Measurements from ENCODE around the gene PACRGL. TPM values are rescaled to one million over a fixed set of nuclear protein-coding genes. Genes with fewer than 3 reads are reported as not detected.

Gene PACRGL
- total RNA-seq, 1 experiment from 2014 or later, result 34.9 TPM

DNA sequence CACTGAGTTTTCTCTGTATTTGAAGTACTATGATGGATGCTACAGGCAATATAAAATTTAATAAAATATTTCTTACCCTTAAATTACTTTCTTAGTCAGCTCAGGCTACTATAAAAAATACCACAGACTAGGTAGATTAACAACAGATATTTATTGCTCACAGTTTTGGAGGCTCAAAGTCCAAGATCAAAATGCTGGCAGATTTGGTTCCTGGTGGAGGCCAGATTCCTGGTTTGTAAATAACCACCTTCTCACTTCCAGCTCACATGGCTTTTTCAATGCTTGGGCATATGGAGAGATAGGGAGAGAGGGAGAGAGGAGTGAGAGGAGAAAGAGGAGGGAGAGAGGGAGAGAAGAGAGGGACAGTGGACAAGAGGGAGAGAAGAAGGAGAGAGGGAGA, 24.5 kb upstream of the PACRGL start:
- Histone ChIP-seq H3K36me3 (ENCODE audit: insufficient read depth, low read length, poor library complexity, severe bottlenecking) (no peaks in the 10 kb centered on the region), H3K4me3 (ENCODE audit: low read depth, low read length, poor library complexity, severe bottlenecking) (no peak overlapping the region), H3K27me3 (replicated peaks; ENCODE audit: insufficient read depth, low read depth, low read length, poor library complexity) (no peaks in the 10 kb centered on the region), H3K27ac (ENCODE audit: low read depth, low read length, poor library complexity, severe bottlenecking) (no peak overlapping the region), H3K9me3 (ENCODE audit: low read depth, low read length, poor library complexity, severe bottlenecking) (no peaks in the 10 kb centered on the region), H3K4me1 (ENCODE audit: insufficient read depth, low read length, poor library complexity, severe bottlenecking) (no peaks in the 10 kb centered on the region)
- ChIA-PET CTCF (interaction anchor here (0.6 kb wide), 1 partner anchor 8 kb away, joined by 6 read pairs; no protein-coding TSS in a partner anchor), POLR2A (ENCODE audit: low non-redundant PET) (no interaction called here)
- intact Hi-C loops (cut with micrococcal nuclease; ENCODE audit: unreplicated experiment), result no loop called here
- BruUV-seq (replicated peaks), result no TSS peak
- TF ChIP-seq, protein P1, sequence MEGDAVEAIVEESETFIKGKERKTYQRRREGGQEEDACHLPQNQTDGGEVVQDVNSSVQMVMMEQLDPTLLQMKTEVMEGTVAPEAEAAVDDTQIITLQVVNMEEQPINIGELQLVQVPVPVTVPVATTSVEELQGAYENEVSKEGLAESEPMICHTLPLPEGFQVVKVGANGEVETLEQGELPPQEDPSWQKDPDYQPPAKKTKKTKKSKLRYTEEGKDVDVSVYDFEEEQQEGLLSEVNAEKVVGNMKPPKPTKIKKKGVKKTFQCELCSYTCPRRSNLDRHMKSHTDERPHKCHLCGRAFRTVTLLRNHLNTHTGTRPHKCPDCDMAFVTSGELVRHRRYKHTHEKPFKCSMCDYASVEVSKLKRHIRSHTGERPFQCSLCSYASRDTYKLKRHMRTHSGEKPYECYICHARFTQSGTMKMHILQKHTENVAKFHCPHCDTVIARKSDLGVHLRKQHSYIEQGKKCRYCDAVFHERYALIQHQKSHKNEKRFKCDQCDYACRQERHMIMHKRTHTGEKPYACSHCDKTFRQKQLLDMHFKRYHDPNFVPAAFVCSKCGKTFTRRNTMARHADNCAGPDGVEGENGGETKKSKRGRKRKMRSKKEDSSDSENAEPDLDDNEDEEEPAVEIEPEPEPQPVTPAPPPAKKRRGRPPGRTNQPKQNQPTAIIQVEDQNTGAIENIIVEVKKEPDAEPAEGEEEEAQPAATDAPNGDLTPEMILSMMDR (conservative IDR thresholded peaks at IDR 0.05; ENCODE audit: low read depth, low read length), result no peak
- no peak for TF ChIP-seq EZH2 (IDR thresholded peaks at IDR 0.05; ENCODE audit: borderline replicate concordance, low read depth, low read length, poor library complexity, severe bottlenecking)
- DNase-seq (ENCODE audit: low spot score), result no peak

DNA sequence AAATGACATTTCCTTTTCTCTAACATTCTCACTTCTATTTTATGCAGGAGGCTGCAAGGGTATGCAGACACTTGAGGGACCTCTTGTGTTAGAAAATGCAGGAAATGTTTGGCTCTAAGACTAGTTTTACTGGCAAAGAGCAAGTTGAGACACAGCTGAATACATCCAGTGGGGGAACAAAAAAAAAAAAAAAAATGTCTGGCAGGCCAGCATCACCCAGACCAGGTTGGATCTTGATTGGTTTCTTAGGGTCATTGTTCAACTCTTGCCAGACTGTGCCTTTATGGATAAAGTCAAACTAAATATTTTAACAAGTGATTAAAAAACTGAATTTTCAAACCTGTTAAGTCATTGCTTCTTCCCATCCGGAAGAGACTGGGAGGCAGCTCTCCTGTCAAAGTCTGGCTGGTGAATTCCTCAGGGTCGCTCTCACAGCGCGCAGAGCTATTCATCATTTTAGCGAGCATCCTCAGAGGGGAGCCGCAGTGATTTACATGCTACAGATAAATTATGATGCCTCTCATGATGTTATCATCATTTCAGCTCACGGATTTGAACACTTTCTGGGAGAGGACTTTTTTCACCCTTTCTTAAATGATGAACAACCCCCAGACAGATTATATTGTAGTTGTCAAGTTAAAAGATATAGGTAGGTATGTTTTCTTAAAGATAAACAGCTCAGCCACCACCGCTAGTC, 23.6 kb upstream of the PACRGL start:
- DNase-seq (ENCODE audit: low spot score), result no peak
- BruUV-seq (replicated peaks), result no TSS peak
- no peaks in the 10 kb centered on the region for H3K4me1 ChIP-seq (ENCODE audit: insufficient read depth, low read length, poor library complexity, severe bottlenecking)
- TF ChIP-seq EZH2 (IDR thresholded peaks at IDR 0.05; ENCODE audit: borderline replicate concordance, low read depth, low read length, poor library complexity, severe bottlenecking), result no peak
- TF ChIP-seq, protein P1 (conservative IDR thresholded peaks at IDR 0.05; ENCODE audit: low read depth, low read length), result no peak
- intact Hi-C loops (cut with micrococcal nuclease; ENCODE audit: unreplicated experiment), result no loop called here
- CTCF ChIA-PET, result interaction anchor here (0.6 kb wide), 1 partner anchor 8 kb away, joined by 6 read pairs; no protein-coding TSS in a partner anchor
- H3K9me3 ChIP-seq (ENCODE audit: low read depth, low read length, poor library complexity, severe bottlenecking), result no peaks in the 10 kb centered on the region
- H3K27me3 ChIP-seq (replicated peaks; ENCODE audit: insufficient read depth, low read depth, low read length, poor library complexity), result no peaks in the 10 kb centered on the region
- POLR2A ChIA-PET (ENCODE audit: low non-redundant PET), result no interaction called here
- no peak overlapping the region for H3K4me3 ChIP-seq (ENCODE audit: low read depth, low read length, poor library complexity, severe bottlenecking)
- no peaks in the 10 kb centered on the region for H3K36me3 ChIP-seq (ENCODE audit: insufficient read depth, low read length, poor library complexity, severe bottlenecking)
- no peak overlapping the region for H3K27ac ChIP-seq (ENCODE audit: low read depth, low read length, poor library complexity, severe bottlenecking)

DNA sequence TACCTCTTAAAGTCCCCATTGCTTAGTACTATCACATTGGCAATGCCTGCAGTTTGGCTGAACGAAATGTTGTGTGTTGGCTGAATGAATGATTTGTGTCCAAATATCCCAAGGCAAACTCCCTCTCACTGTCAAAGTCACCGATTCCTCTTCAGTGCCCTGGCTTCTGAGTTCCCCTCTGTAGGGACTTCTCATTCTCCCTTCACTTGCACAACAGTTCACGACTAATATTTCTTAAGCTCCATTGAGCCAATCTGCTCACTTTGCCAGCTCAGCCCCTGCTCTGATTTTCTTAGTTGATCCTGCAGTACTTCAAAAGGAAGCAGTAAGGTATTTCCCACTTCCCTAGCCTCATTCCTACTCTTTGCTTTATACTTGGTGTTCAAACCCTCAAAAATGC, 21.9 kb upstream of the PACRGL start:
- TF ChIP-seq EZH2 (IDR thresholded peaks at IDR 0.05; ENCODE audit: borderline replicate concordance, low read depth, low read length, poor library complexity, severe bottlenecking), result no peak
- TF ChIP-seq, protein P1 (conservative IDR thresholded peaks at IDR 0.05; ENCODE audit: low read depth, low read length), result no peak
- Histone ChIP-seq H3K9me3 (ENCODE audit: low read depth, low read length, poor library complexity, severe bottlenecking) (no peaks in the 10 kb centered on the region), H3K27ac (ENCODE audit: low read depth, low read length, poor library complexity, severe bottlenecking) (no peak overlapping the region), H3K27me3 (replicated peaks; ENCODE audit: insufficient read depth, low read depth, low read length, poor library complexity) (no peaks in the 10 kb centered on the region), H3K36me3 (ENCODE audit: insufficient read depth, low read length, poor library complexity, severe bottlenecking) (no peaks in the 10 kb centered on the region), H3K4me1 (ENCODE audit: insufficient read depth, low read length, poor library complexity, severe bottlenecking) (no peaks in the 10 kb centered on the region), H3K4me3 (ENCODE audit: low read depth, low read length, poor library complexity, severe bottlenecking) (no peak overlapping the region)
- ChIA-PET CTCF (no interaction called here), POLR2A (ENCODE audit: low non-redundant PET) (no interaction called here)
- DNase-seq (ENCODE audit: low spot score), result no peak
- intact Hi-C loops (cut with micrococcal nuclease; ENCODE audit: unreplicated experiment), result no loop called here
- BruUV-seq (replicated peaks), result no TSS peak
